Gastrocnemius medialis (tissue), 4 donors: ENCODE data around the gene C6orf120.

ENCODE experiments used
- POLR2A ChIP-seq, 2 donors: fragments of 450-650 bp; IDR thresholded peaks; one replicate each; pipeline ENCODE4 v1.6.1; 2017; ENCODE audit warnings: antibody characterized with exemption in 2 of 2, mild to moderate bottlenecking in 2 of 2, moderate library complexity in 2 of 2
- TF ChIP-seq, protein P1 (sequence below), 5 experiments: fragments of 450-650 bp in 3 of 5; fragments of 200-600 bp in 2 of 5; sonication (generic) in 2 of 5; IDR thresholded peaks in 4 of 5; conservative IDR thresholded peaks in 1 of 5; 1 replicate in 4 of 5; 2 replicates in 1 of 5; pipeline ENCODE4 v1.5.1; 2016 to 2019; ENCODE audit warnings: antibody characterized with exemption in 5 of 5, mild to moderate bottlenecking in 3 of 5, moderate library complexity in 3 of 5

DNA sequence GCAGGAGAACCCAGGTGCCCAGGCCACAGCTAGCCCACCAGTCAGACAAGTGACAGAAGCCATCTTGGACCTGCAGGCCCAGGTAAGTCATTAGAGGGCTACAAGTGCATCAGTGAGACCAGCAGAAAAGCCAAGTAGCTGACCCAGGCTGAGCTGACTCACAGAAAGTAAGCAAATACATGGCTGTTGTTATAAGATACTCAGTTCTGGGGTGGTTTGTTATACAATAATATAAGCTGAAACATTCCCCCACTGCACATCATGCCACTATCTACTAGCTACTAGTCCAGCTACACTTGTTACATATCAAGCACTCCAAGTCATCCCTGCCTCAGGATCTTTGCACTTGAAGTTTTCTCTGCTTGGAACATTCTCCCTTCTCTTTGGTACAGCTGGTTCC, 39.4 kb downstream of the C6orf120 start:
- TF ChIP-seq, protein P1, sequence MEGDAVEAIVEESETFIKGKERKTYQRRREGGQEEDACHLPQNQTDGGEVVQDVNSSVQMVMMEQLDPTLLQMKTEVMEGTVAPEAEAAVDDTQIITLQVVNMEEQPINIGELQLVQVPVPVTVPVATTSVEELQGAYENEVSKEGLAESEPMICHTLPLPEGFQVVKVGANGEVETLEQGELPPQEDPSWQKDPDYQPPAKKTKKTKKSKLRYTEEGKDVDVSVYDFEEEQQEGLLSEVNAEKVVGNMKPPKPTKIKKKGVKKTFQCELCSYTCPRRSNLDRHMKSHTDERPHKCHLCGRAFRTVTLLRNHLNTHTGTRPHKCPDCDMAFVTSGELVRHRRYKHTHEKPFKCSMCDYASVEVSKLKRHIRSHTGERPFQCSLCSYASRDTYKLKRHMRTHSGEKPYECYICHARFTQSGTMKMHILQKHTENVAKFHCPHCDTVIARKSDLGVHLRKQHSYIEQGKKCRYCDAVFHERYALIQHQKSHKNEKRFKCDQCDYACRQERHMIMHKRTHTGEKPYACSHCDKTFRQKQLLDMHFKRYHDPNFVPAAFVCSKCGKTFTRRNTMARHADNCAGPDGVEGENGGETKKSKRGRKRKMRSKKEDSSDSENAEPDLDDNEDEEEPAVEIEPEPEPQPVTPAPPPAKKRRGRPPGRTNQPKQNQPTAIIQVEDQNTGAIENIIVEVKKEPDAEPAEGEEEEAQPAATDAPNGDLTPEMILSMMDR (IDR thresholded peaks at IDR 0.05 in 4 of 5, conservative IDR thresholded peaks at IDR 0.05 in 1 of 5), result no peak
- no peak for TF ChIP-seq POLR2A (IDR thresholded peaks at IDR 0.05)
